OCI-LY3 (cell line): ENCODE measurements around the gene CAMKK1.

ENCODE experiments used
- EZH2phosphoT487 ChIP-seq: fragments of 200-600 bp; shearing (Covaris generic); IDR thresholded peaks from 2 replicates; pipeline ENCODE4 v1.6.1; 2018; ENCODE audit warnings: antibody characterized with exemption, mixed run types, low read depth
- TF ChIP-seq, protein P1 (sequence below): fragments of 200-600, 300-600 bp; sonication (generic); IDR thresholded peaks from 2 replicates; pipeline ENCODE4 v1.5.1; 2014; ENCODE audit warnings: antibody characterized with exemption, low read length, low read depth

DNA sequence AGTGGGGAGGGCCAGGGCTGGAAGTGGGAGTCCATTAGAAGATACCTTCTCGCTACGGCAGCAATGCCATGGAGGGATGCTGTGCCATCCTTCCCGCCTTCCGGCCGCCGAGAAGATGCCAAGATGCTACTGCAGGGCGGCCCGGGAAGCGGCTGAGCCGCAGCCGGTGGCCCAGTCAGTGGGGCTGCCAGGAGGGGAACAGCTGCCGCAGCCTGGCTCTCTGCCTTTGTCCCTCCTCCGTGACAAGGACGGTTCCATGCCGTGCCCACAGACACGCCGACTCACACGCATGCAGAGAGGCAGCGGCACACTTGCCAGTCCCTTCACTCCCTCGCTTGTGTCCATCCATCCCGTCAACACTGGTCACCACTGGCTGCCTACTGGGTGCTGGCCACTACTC lies 26.6 kb downstream of the CAMKK1 start:
- TF ChIP-seq, protein P1, sequence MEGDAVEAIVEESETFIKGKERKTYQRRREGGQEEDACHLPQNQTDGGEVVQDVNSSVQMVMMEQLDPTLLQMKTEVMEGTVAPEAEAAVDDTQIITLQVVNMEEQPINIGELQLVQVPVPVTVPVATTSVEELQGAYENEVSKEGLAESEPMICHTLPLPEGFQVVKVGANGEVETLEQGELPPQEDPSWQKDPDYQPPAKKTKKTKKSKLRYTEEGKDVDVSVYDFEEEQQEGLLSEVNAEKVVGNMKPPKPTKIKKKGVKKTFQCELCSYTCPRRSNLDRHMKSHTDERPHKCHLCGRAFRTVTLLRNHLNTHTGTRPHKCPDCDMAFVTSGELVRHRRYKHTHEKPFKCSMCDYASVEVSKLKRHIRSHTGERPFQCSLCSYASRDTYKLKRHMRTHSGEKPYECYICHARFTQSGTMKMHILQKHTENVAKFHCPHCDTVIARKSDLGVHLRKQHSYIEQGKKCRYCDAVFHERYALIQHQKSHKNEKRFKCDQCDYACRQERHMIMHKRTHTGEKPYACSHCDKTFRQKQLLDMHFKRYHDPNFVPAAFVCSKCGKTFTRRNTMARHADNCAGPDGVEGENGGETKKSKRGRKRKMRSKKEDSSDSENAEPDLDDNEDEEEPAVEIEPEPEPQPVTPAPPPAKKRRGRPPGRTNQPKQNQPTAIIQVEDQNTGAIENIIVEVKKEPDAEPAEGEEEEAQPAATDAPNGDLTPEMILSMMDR, result no peak
- TF ChIP-seq EZH2phosphoT487, result no peak
